Small intestine (tissue), 7 donors: Measurements from ENCODE around the gene DOCK9. TPM values are rescaled to one million over a fixed set of nuclear protein-coding genes. Genes with fewer than 3 reads are reported as not detected.
A peak's percentile ranks its signal among the peaks of the same experiment; 100 is the strongest.

Experiments used
- DNase-seq, 2 donors: peaks; one replicate each; pipeline versions ENCODE4 v3.0.0 to v3.0.0-alpha.2; 2013
- FAIRE-seq: peaks from 2 replicates; lab custom pipeline; 2012; peaks lifted over from hg19 to GRCh38; lab: Jason Lieb, UNC
- H3K27ac ChIP-seq, 3 donors: one replicate each; pipeline ENCODE4 v1.5.1; 2013; ENCODE audit warnings: low read length in 2 of 3, mild to moderate bottlenecking in 2 of 3, control low read depth in 1 of 3, inconsistent platforms in 1 of 3, low read depth in 1 of 3, moderate library complexity in 1 of 3
- H3K27me3 ChIP-seq, 3 donors: one replicate each; pipeline ENCODE4 v1.6.1; 2013; ENCODE audit warnings: low read length in 3 of 3, inconsistent platforms in 1 of 3; ENCODE audit not compliant: control insufficient read depth in 3 of 3, insufficient read depth in 3 of 3
- H3K36me3 ChIP-seq, 3 donors: one replicate each; pipeline ENCODE4 v1.6.1; 2013; ENCODE audit warnings: low read length in 3 of 3, inconsistent platforms in 1 of 3, low read depth in 1 of 3, mild to moderate bottlenecking in 1 of 3, moderate library complexity in 1 of 3; ENCODE audit not compliant: control insufficient read depth in 3 of 3, insufficient read depth in 2 of 3
- H3K4me1 ChIP-seq, 3 donors: one replicate each; pipeline ENCODE4 v1.6.1; 2013; ENCODE audit warnings: low read length in 2 of 3, inconsistent platforms in 1 of 3, low read depth in 1 of 3, mild to moderate bottlenecking in 1 of 3, moderate library complexity in 1 of 3; ENCODE audit not compliant: control insufficient read depth in 3 of 3, insufficient read depth in 2 of 3
- H3K4me3 ChIP-seq, 3 donors: one replicate each; pipeline ENCODE4 v1.5.1; 2013; ENCODE audit warnings: low read length in 3 of 3, control low read depth in 1 of 3, inconsistent platforms in 1 of 3, low read depth in 1 of 3, mild to moderate bottlenecking in 1 of 3, moderate library complexity in 1 of 3
- H3K9me3 ChIP-seq, 2 donors: one replicate each; pipeline ENCODE4 v1.6.1; 2013; ENCODE audit warnings: low read depth in 1 of 2, low read length in 1 of 2; ENCODE audit not compliant: control insufficient read depth in 2 of 2, insufficient read depth in 1 of 2
- WGBS, 3 donors: extraction: QIAGEN DNeasy Blood & Tissue Kit; methylation state at CpG; one replicate each; pipeline ENCODE4 v1.1.7; 2013; 5-methylcytosine and 5-hydroxymethylcytosine counted together
- polyA plus RNA-seq, 4 donors: library from polyadenylated mRNA; stranded (reverse) in 3 of 4; unstranded in 1 of 4; fragments of 200-250 nt in 3 of 4; fragments of 120-200 nt in 1 of 4; gene quantifications; one replicate each; pipeline versions ENCODE4 v1.2.1 to v1.2.3, GENCODE V29; 2013
- donor health status: healthy with polysubstance abuse.
- donor health status: control.
- donor health status: control.
- donor health status: Bipolar disorder and iron deficiency.
- donor health status: healthy.

Gene DOCK9
- polyA plus RNA-seq, 4 donors, result 18.6 to 84.3 (median 37.0) TPM

DNA sequence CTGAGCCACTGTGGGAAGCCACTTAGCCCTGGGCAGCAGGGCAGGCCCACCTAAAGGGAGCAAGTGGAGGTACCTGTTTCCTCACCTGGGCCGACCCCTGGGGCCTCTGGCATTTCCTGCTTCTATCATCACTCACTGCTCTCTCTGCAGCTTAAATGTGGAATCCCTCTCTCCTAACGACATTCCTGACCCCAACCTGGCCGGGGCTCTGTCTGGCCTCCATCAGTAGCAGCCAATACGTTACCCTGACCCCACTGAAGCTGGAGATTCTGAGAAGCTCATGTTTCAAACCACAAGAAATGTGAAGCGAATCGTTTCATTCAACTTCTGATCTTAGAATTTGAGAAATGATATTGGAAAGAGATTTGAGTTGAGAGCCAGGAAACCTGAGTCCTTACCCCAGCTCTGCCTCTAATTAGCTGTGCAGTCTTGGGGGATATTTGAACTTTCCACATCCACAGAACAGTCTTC, 39.9 kb downstream of the DOCK9 start:
- H3K27ac ChIP-seq, result no peak overlapping the region
- no peaks in the 10 kb centered on the region for H3K27me3 ChIP-seq
- H3K9me3 ChIP-seq, result peaks cover 2 to 4% of the 10 kb centered on the region in 2 donors
- DNase-seq, result no peak
- no peaks in the 10 kb centered on the region for H3K4me1 ChIP-seq
- H3K36me3 ChIP-seq, result no peaks in the 10 kb centered on the region
- WGBS, 3 donors, result 68 to 88% (median 87%) methylated on average over 6 of the region's 6 CpGs
- FAIRE-seq, result no peak
- no peak overlapping the region for H3K4me3 ChIP-seq

DNA sequence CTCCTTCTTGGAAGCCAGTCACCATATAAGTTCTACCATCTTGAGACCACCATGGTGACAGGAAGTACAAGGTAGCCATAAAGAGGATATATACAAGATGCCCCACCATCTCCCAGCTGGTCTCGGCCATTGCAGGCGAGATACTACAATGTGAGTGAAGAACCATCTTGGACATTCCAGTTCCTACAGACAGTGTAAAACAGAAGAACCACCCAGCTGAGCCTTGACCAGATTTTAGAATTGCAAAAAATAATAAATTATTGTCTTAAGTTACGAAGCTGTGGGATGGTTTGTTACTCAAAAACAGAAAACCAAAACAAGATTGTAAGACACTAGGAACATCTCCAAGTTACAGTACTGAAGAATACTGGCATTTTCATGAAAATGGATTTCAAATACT, 43.6 kb downstream of the DOCK9 start:
- H3K36me3 ChIP-seq, result peaks cover 0 to under 1% (median 0%) of the 10 kb centered on the region in 3 donors
- H3K9me3 ChIP-seq, result peaks cover 2 to 4% of the 10 kb centered on the region in 2 donors
- no peaks in the 10 kb centered on the region for H3K27me3 ChIP-seq
- DNase-seq (no peak), FAIRE-seq (no peak)
- H3K4me3 ChIP-seq, result no peak overlapping the region
- WGBS, 3 donors, result 96 to 97% (median 97%) methylated on average over 3 of the region's 3 CpGs
- no peak overlapping the region for H3K27ac ChIP-seq
- no peaks in the 10 kb centered on the region for H3K4me1 ChIP-seq

DNA sequence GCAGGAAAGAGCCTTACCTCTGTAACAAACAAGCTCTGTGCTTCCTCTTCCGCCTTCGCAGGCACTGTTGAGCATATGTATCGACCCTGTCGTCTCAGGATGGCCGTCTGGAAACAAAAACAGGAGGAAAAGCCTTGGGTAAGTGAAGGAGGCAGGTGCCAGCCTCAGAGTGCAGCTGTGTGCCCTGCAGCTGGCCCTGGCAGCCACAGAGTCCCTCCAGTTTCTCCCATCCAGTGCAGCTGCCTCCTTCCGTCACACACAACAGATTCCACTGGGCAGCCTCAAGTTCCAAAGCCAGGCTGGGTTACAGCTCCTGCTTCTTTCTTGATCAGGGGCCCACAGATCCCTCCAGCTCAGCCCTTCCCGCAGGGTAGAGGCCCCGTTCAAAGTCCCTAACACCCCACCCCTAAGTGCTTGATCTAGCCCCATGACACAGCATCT, 47.7 kb downstream of the DOCK9 start:
- peaks cover 2 to 4% of the 10 kb centered on the region in 2 donors for H3K9me3 ChIP-seq
- DNase-seq, result peak; percentile 21 to 93
- 39 to 54% (median 39%) methylated on average over 8 of the region's 8 CpGs for WGBS, 3 donors
- no peak for FAIRE-seq
- no peaks in the 10 kb centered on the region for H3K27me3 ChIP-seq
- H3K4me3 ChIP-seq, result peak overlapping the region in 1 of 3 donors; percentile 78
- peaks cover 0 to 3% (median 0%) of the 10 kb centered on the region in 3 donors for H3K36me3 ChIP-seq
- H3K4me1 ChIP-seq, result peaks cover 0 to 6% (median 0%) of the 10 kb centered on the region in 3 donors
- peak overlapping the region in 2 of 3 donors; percentile 6 to 98 for H3K27ac ChIP-seq

DNA sequence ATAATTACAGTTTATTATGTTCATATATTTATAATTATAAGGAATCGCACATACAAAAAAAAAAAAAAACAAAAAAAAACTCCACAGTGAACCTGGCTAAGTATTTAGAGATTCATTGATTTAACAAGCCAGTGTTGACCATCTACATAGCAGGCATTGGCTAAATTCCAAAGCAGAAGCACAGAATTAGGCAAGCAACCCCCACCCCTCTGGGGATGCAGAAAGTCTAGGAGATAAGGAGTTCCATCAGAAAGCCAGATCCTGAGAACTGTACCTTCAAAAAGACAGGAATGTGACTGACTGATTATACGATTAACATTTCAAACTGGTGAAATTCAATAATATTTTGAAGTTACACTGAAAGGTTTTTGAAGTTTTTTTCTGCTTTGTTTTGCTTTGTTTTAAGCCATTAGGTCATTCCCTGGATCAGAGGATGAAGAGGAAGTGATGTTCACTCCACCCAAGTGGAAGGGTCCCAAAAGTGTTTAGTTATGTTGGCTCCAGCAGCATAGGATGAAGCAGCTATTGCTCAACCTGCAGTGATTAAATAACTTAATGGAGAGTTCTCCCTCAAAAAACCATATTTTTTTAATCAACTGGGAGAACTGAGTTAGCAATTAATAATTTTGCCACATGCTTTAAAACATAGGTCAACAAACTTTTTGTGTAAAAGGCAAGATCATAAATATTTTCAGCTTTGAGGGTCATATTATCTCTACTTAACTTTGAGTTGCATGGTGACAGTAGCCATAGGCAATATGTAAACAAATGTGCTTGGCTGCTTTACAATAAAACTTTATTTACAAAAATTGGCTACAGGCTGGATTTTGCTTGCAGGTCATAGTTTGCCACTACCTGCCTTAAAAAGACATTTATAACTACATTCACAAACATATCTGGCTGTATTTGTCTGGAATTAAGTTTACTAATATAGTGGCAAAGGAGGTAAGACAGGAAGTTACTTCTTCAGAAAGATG, 49.6 kb downstream of the DOCK9 start:
- WGBS, 3 donors, result 84 to 96% (median 91%) methylated on average over 2 of the region's 2 CpGs
- DNase-seq (no peak), FAIRE-seq (no peak)
- H3K36me3 ChIP-seq, result peaks cover 0 to 6% (median 0%) of the 10 kb centered on the region in 3 donors
- H3K9me3 ChIP-seq, result no peaks in the 10 kb centered on the region
- H3K4me1 ChIP-seq, result peaks cover 0 to 6% (median 0%) of the 10 kb centered on the region in 3 donors
- H3K4me3 ChIP-seq, result peak overlapping the region in 1 of 3 donors; percentile 23
- no peaks in the 10 kb centered on the region for H3K27me3 ChIP-seq
- H3K27ac ChIP-seq, result peak overlapping the region in 1 of 3 donors; percentile 49

DNA sequence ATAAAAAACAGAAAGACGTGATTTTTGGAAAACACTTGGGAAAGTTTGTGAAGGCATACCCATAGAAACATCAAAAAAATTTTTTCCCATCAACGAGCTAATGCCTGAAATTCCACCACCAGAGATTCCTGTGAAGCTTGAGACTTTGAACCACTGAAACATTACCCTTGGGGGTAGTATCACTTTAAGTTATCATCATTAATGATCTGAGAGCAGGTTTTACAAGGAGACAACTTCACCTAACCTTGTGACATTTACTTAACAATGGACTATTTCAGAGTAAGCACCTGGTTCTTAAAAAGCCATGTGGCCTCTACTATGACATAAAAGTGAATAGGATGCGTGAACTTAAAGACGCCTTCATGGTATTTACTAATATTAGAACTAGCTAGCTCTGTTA, 51.9 kb downstream of the DOCK9 start:
- no peaks in the 10 kb centered on the region for H3K27me3 ChIP-seq
- H3K4me3 ChIP-seq, result no peak overlapping the region
- DNase-seq, result peak in 1 of 2 donors; percentile 20
- no peak overlapping the region for H3K27ac ChIP-seq
- WGBS, 3 donors, result 78 to 79% (median 79%) methylated on average over 4 of the region's 4 CpGs
- FAIRE-seq, result no peak
- no peaks in the 10 kb centered on the region for H3K9me3 ChIP-seq
- H3K36me3 ChIP-seq, result peaks cover 2 to 12% (median 5%) of the 10 kb centered on the region in 3 donors
- peaks cover 0 to 6% (median 0%) of the 10 kb centered on the region in 3 donors for H3K4me1 ChIP-seq

DNA sequence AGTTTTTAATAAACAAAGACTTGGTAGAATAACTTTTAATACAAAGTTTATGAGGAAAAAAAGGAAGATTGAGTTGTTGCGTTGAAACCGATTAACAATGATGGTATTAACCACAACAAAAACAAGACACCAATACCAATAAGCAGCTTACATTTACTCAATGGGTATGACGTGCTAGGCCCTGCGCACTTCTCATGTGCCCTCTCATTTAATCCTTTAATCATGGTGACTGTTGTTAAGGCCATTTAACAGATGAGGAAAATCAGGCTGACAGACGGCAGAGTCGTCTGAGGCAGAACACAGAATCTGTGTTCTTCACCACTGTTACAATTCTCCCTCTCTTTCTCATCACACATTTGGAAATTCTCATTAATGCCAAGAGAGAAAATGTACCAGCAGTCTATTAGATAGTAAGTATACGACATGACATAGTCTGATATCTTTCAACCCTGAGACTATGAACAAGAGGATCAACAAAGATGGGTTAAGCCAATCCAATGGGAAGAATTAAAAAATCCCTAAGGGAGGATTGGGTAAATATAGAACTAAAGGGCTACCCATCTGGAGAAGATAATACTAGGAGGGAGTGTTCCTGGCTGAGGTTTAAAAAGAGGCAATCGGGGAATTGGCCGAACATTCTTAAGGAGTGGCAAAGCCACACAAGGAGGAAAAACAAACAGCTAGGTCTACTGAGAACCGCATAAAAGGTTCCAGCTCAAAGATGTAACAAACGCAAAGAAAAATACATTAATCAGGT, 54.0 kb downstream of the DOCK9 start:
- DNase-seq (no peak), FAIRE-seq (no peak)
- WGBS, 3 donors, result 86 to 92% (median 87%) methylated on average over 11 of the region's 11 CpGs
- Histone ChIP-seq H3K4me3 (no peak overlapping the region), H3K9me3 (no peaks in the 10 kb centered on the region), H3K4me1 (peaks cover 0 to 6% (median 0%) of the 10 kb centered on the region in 3 donors), H3K36me3 (peaks cover 2 to 17% (median 5%) of the 10 kb centered on the region in 3 donors), H3K27me3 (no peaks in the 10 kb centered on the region), H3K27ac (no peak overlapping the region)

DNA sequence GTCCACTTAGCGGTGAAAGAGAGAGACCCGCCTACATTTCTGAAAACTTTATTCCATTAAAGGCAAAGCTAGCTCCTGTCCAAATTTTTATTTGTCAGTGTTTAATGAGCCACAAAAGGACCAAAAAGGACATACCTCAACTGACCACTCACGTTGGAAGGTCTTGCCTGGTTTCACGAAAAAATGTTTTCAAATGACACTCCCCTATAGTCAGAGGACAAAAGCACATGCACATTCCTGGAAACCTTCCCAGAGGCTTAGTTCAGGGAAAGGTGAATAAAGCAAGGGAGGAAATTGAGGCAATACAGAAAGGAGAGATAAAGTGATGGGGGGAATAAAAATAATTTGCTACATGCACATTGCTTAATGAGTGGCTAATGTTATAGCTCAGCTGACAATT, 55.6 kb downstream of the DOCK9 start:
- no peak for DNase-seq
- no peak for FAIRE-seq
- Histone ChIP-seq H3K9me3 (no peaks in the 10 kb centered on the region), H3K4me3 (no peak overlapping the region), H3K36me3 (peaks cover 2 to 25% (median 5%) of the 10 kb centered on the region in 3 donors), H3K27me3 (no peaks in the 10 kb centered on the region), H3K4me1 (peaks cover 0 to 3% (median 0%) of the 10 kb centered on the region in 3 donors), H3K27ac (no peak overlapping the region)
- WGBS, 3 donors, result 89 to 99% (median 92%) methylated on average over 4 of the region's 4 CpGs

DNA sequence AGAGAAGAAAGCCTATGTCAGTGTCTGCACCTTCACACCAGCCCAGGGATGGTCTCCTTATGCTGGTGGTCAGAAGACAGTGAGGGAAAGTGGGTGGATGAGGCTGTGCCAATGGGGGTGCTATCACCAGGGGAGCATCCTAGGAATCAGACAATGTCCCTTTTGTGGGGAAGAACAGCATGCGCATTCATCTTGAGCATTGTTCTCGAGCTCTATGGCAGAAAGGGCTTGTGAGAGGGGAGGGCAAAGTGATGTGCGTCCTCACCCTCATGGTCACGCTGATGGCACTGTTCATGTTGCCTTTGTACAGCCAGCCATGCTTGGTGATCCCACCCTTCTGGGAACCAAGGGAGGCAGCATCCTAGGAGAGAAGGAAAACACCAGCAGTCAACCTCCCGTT, 56.1 kb downstream of the DOCK9 start:
- WGBS, 3 donors, result 96 to 99% (median 98%) methylated on average over 5 of the region's 5 CpGs
- Histone ChIP-seq H3K36me3 (peaks cover 2 to 25% (median 5%) of the 10 kb centered on the region in 3 donors), H3K27ac (no peak overlapping the region), H3K4me1 (no peaks in the 10 kb centered on the region), H3K9me3 (no peaks in the 10 kb centered on the region), H3K27me3 (no peaks in the 10 kb centered on the region), H3K4me3 (no peak overlapping the region)
- no peak for DNase-seq
- no peak for FAIRE-seq
